RWPE1 (cell line): Measurements from ENCODE around the gene MEX3B.

Experiments used
- CTCF ChIA-PET: fragments of 350-600 bp; sonication (Branson Sonifier 250); formaldehyde crosslinking; extraction: SDS; loops from one replicate; lab custom pipeline; 2021; lab: Yijun Ruan, JAX
- POLR2A ChIA-PET: fragments of 400-600 bp; formaldehyde crosslinking; extraction: SDS; loops from one replicate; lab custom pipeline; 2020; ENCODE audit warnings: antibody characterized with exemption; ENCODE audit not compliant: low non-redundant PET; lab: Yijun Ruan, JAX
- DNase-seq: peaks from one replicate; pipeline ENCODE4 v3.0.0; 2012; ENCODE audit warnings: low spot score
- H3K27ac ChIP-seq: fragments of 450-650 bp; 2 replicates; pipeline ENCODE4 v1.5.1; 2017
- TF ChIP-seq, protein P1 (sequence below): fragments of 450-650 bp; conservative IDR thresholded peaks from 2 replicates; pipeline ENCODE4 v1.5.1; 2017; ENCODE audit warnings: low read depth, mild to moderate bottlenecking

Gene MEX3B

GRCh38 chr15:81992523-81992922 lies 53.3 kb downstream of the MEX3B start:
- no peak overlapping the region for H3K27ac ChIP-seq
- DNase-seq, result no peak
- TF ChIP-seq, protein P1, sequence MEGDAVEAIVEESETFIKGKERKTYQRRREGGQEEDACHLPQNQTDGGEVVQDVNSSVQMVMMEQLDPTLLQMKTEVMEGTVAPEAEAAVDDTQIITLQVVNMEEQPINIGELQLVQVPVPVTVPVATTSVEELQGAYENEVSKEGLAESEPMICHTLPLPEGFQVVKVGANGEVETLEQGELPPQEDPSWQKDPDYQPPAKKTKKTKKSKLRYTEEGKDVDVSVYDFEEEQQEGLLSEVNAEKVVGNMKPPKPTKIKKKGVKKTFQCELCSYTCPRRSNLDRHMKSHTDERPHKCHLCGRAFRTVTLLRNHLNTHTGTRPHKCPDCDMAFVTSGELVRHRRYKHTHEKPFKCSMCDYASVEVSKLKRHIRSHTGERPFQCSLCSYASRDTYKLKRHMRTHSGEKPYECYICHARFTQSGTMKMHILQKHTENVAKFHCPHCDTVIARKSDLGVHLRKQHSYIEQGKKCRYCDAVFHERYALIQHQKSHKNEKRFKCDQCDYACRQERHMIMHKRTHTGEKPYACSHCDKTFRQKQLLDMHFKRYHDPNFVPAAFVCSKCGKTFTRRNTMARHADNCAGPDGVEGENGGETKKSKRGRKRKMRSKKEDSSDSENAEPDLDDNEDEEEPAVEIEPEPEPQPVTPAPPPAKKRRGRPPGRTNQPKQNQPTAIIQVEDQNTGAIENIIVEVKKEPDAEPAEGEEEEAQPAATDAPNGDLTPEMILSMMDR, result no peak
- POLR2A ChIA-PET, result no interaction called here
- CTCF ChIA-PET, result no interaction called here
